GM19455 (cell line): ENCODE measurements around the gene SCGB1A1.

Experiments
- ATAC-seq: cut with Tn5 transposase; IDR thresholded peaks from one replicate; pipeline ENCODE4 v1.9.1; 2021; ENCODE audit not compliant: unreplicated experiment

SCGB1A1 gene

DNA sequence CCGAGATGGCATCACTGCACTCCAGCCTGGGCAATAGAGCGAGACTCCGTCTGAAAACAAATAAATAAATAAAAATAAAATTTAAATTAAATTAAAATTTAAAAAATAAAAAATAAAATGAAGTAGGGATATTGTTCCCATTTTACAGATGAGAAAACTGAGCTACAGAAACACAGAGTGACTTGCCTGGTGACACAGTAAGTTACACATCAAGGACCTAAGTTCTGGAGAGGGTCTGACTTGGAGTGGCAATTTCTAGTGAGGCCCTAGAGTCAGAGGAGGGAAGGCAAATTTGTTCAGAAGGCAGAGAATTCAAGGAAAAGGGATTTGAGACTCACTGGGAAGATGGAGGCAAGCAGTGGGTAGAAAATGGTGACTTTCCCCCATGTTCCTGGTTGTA, 2.0 kb downstream of the SCGB1A1 start:
- no peak for ATAC-seq

GRCh38 chr11:62421996-62422395, 3.2 kb downstream of the SCGB1A1 start:
- ATAC-seq, result no peak

DNA sequence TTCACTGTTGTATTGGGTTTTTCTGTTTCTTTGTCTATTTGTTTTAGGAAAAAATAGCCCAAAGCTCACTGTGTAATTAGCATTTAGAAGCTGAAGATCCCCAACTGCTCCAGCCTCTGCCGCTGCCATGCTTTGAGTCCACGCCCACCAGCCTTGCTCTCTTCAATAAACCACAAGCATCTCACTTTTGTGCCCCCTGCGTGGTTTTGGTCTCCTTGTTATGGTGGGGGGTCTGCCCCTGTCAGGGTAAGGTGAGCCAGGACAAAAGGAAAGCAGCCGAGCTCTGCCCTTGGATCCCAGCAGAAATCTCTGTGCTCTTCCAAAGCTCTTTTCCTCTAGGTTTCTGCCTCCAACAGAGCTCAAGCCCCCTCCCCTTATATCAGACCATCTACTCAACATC, 4.2 kb downstream of the SCGB1A1 start:
- ATAC-seq, result no peak

- no peak for ATAC-seq
These were observed 8.9 kb downstream of the SCGB1A1 start for GRCh38 chr11:62427630-62428233.

DNA sequence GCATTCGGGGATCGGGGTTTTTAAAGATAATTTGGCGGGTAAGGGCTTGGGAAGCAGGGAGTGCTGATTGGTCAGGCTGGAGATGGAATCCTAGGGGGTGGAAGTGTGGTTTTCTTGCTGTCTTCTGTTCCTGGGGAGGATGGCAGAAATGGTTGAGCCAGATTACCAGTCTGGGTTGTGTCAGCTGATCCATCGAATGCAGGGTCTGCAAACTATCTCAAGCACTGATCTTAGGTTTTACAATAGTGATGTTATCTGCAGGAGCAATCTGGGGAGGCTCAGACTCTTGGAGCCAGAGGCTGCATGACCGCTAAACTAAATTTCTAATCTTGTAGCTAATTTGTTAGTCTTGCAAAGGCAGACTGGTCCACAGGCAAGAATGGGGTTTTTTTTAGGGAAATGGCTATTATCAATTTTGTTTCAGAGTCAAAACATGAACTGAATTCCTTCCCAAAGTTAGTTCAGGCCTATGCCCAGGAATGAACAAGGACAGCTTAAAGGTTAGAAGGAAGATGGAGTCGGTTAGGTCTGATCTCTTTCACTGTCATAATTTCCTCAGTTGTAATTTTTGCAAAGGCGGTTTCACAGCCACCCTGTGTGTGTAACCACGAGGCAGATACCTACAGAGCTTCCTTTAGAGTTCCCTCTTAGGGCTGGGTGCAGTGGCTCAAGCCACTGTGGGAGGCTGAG, 10.2 kb downstream of the SCGB1A1 start:
- ATAC-seq, result no peak

DNA sequence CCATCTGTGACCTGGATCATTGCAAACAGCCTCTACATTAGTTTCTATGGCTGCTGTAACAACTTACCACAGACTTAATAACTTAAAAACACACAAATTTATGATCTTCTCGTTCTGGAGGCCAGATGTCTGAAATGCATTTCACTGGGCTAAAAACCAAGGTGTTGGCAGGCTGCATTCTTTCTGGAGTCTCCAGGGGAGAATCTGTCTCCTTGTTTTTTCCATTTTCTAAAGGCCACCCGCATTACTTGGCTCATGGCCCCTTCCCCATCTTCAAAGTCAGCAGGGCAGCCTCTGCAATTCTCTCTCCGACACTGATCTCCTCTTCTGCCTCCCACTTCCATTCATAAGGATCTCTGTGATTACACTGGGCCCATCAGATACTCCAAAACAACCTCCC, 11.6 kb downstream of the SCGB1A1 start:
- ATAC-seq, result no peak

GRCh38 chr11:62431171-62431901, 12.5 kb downstream of the SCGB1A1 start:
- ATAC-seq, result no peak

GRCh38 chr11:62432695-62433094, 13.9 kb downstream of the SCGB1A1 start:
- no peak for ATAC-seq

DNA sequence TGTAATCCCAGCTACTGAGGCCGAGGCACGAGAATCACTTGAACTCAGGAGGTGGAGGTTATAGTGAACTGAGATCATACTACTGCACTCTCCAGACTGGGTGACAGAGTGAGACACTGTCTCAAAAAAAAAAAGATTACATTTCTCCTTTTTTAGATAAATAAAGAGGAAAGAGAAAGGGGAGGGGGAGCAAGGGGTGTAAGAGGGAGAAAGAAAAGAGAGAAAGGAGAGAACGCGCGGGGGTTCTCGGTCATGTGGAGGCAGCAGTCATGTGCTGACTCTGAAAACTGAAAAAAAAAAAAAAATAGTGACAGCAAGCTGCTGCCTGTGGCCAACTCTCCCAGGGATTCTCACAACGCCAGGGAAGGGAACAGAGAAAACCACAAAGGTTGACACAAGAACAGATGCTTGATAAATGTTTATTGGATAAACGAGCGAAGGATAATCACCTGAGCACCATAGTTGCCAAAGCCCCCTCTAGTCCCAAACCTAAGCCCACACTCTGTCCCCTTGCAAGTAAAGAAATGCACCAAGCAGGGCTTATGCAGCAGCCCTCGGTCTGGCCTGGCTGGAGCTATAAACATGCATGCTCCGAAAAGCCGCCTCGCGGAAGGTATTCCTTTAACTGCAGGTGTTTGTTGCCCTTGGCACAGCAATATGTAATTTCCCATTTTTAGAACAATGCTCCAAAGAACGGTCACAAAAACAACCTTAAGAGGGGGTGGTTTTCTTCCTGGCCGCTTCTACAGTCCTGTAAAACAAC, 14.5 kb downstream of the SCGB1A1 start:
- ATAC-seq, result no peak

DNA sequence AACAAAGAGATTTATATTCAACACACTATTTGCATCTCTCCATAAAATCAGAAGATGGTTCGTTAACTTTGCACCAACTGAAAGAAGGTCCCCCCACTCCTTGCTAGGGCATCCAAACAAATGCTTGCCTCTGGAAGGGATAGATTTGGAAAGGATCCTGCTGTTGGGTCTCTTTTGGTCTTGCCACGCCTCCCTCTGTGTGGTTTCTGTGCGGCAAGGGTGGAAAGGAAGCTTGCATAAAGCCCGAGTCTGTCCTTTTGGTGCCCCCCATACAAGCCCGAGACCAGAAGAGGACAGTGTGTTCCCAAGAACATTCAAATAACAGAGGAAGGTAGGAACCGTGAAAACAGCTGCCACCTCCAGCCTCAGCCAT, 15.1 kb downstream of the SCGB1A1 start:
- no peak for ATAC-seq

DNA sequence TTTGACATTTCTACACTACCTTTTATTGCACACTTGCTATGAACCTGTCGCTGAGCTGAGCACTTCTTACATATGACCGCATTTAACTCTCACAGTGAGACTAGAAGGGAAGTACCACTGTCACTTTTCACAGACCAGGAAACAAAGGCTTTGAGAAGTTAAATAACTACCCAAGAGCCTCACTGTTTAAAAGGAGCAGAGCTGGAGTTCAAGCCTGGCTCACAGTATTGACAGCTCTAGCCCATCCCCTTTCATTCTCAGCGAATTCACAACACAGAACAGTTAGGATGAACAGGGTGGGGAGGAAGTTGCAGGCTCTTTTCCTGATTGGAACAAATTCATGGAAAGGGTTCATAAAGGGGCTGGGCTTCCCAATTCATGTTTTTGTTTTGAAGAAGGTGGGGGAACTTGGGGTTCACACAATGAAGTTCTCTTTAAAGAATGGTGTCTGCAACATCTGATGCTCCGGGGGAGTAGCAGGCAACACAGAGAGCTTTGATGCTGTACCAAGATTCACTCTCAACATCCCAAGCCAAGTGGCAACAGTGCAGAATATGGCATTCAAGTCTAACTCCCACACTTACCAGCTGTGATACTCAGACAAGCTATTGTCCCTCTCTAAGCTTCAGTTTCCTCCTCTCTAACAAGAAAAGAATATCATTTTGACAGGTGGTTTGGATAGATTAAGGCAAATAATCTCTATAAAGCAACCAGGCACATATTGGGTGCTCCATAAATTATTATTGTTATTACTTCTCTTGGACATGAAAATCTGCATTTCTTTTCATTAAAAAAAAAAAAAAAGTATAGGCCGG, 17.2 kb downstream of the SCGB1A1 start:
- ATAC-seq, result no peak

GRCh38 chr11:62437616-62438015, 18.8 kb downstream of the SCGB1A1 start:
- ATAC-seq, result no peak

- no peak for ATAC-seq
These were observed 19.8 kb downstream of the SCGB1A1 start for GRCh38 chr11:62438641-62439040.

GRCh38 chr11:62439785-62440602, 21.2 kb downstream of the SCGB1A1 start:
- ATAC-seq, result no peak

DNA sequence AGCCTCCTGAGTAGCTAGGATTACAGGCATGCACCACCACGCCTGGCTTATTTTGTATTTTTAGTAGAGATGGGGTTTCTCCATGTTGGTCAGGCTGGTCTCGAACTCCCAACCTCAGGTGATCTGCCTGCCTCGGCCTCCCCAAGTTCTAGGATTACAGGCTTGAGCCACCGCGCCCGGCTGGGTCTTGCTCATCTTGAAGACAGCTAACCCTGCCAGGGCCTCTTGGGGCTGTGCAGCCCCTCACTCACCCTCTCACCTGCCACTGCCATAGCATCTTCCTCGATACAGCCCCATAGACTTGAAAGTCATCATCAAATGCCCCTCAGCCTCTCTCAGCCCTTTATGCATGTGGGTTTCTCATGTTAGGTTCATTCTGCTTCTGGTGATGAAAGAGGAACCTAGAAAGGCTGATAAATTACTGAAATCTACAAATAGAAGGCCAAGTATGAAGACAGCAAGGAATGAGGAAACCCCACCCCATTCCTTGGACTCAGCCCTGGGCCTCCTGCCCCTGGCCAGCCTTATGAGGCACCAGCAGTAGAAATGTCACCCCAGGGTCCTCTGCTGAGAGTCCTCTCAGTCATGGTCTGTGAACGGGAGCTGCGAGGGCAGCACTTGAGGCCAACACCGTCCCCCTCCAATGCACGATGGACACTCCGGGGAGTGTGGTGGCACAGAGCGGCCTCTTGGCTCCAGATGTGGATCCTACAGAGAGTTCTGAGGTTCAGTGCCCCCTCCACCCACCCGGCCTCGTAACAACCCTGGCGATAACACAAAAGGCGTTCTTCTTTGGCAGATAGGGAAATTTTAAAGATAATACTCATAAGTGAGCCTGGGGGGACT, 24.8 kb downstream of the SCGB1A1 start:
- no peak for ATAC-seq

DNA sequence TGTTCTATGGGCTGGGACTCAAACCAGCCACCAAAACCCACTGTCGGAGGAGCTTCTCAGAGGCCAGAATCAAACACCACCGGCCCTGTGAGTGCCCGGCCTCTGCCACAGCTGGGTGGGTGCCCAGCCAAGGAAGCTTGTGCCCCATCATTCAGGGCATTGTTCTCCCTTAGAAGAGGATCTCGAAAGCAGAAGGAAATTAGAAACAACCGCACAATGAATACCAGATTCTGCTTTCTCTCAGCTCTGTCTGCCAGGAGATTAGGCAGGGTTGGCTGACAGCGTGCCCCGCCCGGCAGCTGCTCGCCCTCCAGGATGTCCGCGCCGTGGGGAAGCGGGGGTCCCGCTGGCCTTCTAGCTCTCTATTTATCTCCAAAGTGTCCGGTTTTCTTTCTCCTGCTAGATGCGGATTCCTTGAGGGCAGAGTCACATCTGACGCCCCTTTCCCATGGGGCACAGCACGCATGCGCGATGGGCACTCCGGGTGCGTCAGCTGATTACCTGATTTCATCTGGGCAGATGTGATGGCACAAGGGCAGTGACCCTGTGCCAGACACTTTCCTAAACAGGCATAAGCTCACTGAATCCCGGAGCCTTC, 25.5 kb downstream of the SCGB1A1 start:
- no peak for ATAC-seq

DNA sequence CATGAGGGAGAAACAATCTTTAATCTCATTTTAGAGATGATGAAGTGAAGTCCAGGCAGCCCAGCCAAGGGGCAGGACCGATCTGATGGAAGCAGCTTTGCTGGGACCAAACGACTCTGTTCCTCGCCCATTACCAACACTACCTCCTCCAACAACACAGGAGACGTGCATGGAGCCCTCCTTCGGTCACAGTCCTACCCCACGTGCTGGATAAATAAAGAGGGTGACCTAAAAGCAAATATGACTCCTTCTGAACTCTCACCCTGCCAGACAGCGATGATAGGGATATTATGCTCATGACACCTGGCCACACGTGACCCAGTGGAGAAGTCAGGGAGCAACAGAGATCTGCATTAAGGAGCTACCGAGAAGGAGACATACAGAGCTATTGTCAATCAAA, 26.0 kb downstream of the SCGB1A1 start:
- ATAC-seq, result no peak

- ATAC-seq, result no peak
These were observed 26.5 kb downstream of the SCGB1A1 start for GRCh38 chr11:62445314-62445740.

DNA sequence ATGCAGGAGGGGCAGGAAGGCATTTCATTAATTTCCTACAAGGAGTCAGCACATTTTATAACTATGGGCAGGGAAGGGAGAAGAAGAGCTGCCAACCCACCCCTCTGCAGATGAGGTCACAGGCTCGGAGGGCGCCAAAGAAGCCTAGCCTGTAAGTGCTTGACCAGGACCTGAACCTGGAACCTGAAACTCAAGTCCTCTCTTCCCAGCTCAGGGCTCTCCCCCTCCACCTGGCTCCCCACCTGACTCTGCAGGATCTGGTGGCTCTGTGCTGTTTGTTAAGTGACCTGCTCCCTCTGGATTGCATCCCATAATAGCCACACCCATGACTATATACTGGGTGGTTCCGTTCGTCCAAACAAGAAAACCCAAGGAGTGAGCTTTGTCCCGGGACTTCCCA, 27.3 kb downstream of the SCGB1A1 start:
- no peak for ATAC-seq
